WTC11 (cell line): ENCODE data around the gene P3H3. TPM values are rescaled to one million over a fixed set of nuclear protein-coding genes. Genes with fewer than 3 reads are reported as not detected.

Experiments used
- ATAC-seq: fragments of 200-7000 bp; cut with Tn5 transposase; 2 replicates; pipeline ENCODE4 v1.10.0; 2021; ENCODE audit warnings: mild to moderate bottlenecking, moderate library complexity
- CTCF ChIA-PET: fragments of 300-600 bp; sonication (Branson Sonifier 250); formaldehyde crosslinking; loops from one replicate; lab custom pipeline; 2021; ENCODE audit warnings: antibody characterized with exemption; lab: Charles Lee
- POLR2A ChIA-PET: fragments of 350-600 bp; sonication (Branson Sonifier 250); formaldehyde crosslinking; loops from one replicate; lab custom pipeline; 2021; ENCODE audit warnings: antibody characterized with exemption; lab: Charles Lee
- DNase-seq: peaks from one replicate; pipeline ENCODE4 v3.0.0; 2021; ENCODE audit warnings: low spot score
- H3K27ac Mint-ChIP-seq: 2 replicates; pipeline ENCODE4 v1.8.0; 2021; ENCODE audit warnings: mixed read lengths
- H3K27me3 Mint-ChIP-seq: 2 replicates; pipeline ENCODE4 v1.8.0; 2021; ENCODE audit warnings: low read depth, mild to moderate bottlenecking, moderate library complexity, mixed read lengths
- H3K36me3 Mint-ChIP-seq: 2 replicates; pipeline ENCODE4 v1.8.0; 2021; ENCODE audit warnings: mixed read lengths
- H3K4me1 Mint-ChIP-seq: 2 replicates; pipeline ENCODE4 v1.8.0; 2022; ENCODE audit warnings: mixed read lengths
- H3K4me3 Mint-ChIP-seq: 2 replicates; pipeline ENCODE4 v1.8.0; 2021; ENCODE audit warnings: mild to moderate bottlenecking, moderate library complexity, mixed read lengths
- H3K9me3 Mint-ChIP-seq: 2 replicates; pipeline ENCODE4 v1.8.0; 2021; ENCODE audit warnings: mixed read lengths
- CBFB ChIP-seq: sonication (generic); formaldehyde crosslinking; IDR thresholded peaks from 2 replicates; pipeline ENCODE4 v1.8.1; 2022; ENCODE audit warnings: mild to moderate bottlenecking, low read depth, missing genetic modification reagents
- CREB1 ChIP-seq: sonication (generic); formaldehyde crosslinking; IDR thresholded peaks from 2 replicates; pipeline ENCODE4 v1.8.0; 2023; ENCODE audit warnings: mild to moderate bottlenecking, missing genetic modification reagents
- CREM ChIP-seq: sonication (generic); formaldehyde crosslinking; IDR thresholded peaks from 2 replicates; pipeline ENCODE4 v1.8.1; 2022; ENCODE audit warnings: mild to moderate bottlenecking, missing genetic modification reagents, moderate library complexity
- ESRRA ChIP-seq: sonication (generic); formaldehyde crosslinking; IDR thresholded peaks from 2 replicates; pipeline ENCODE4 v1.8.1; 2022; ENCODE audit warnings: mild to moderate bottlenecking, missing genetic modification reagents, borderline replicate concordance
- ETV6 ChIP-seq: sonication (generic); formaldehyde crosslinking; IDR thresholded peaks from 2 replicates; pipeline ENCODE4 v1.8.1; 2022; ENCODE audit warnings: mild to moderate bottlenecking, missing genetic modification reagents
- FOXJ3 ChIP-seq: sonication (generic); formaldehyde crosslinking; IDR thresholded peaks from 2 replicates; pipeline ENCODE4 v1.9.0; 2021; ENCODE audit warnings: missing genetic modification reagents, mild to moderate bottlenecking, borderline replicate concordance
- GABPB1 ChIP-seq: sonication (generic); formaldehyde crosslinking; IDR thresholded peaks from 2 replicates; pipeline ENCODE4 v1.8.1; 2023; ENCODE audit warnings: mild to moderate bottlenecking, missing genetic modification reagents
- GTF2I ChIP-seq: fragments of 250-450 bp; sonication (Bioruptor Pico); conservative IDR thresholded peaks from 2 replicates; pipeline ENCODE4 v1.4.0; 2021; ENCODE audit warnings: mild to moderate bottlenecking
- HMGXB4 ChIP-seq: sonication (generic); formaldehyde crosslinking; IDR thresholded peaks from 2 replicates; pipeline ENCODE4 v1.8.1; 2023; ENCODE audit warnings: mild to moderate bottlenecking, moderate library complexity, missing genetic modification reagents
- IRF2 ChIP-seq: sonication (generic); formaldehyde crosslinking; IDR thresholded peaks from 2 replicates; pipeline ENCODE4 v1.8.0; 2022; ENCODE audit warnings: low read depth, missing genetic modification reagents, borderline replicate concordance
- PREB ChIP-seq: sonication (generic); formaldehyde crosslinking; IDR thresholded peaks from 2 replicates; pipeline ENCODE4 v1.8.1; 2022; ENCODE audit warnings: mild to moderate bottlenecking, missing genetic modification reagents, moderate library complexity, borderline replicate concordance
- SMAD4 ChIP-seq: sonication (generic); formaldehyde crosslinking; IDR thresholded peaks from 2 replicates; pipeline ENCODE4 v1.8.0; 2022; ENCODE audit warnings: mild to moderate bottlenecking, missing genetic modification reagents
- SOX15 ChIP-seq: fragments of 250-450 bp; sonication (Bioruptor Pico); IDR thresholded peaks from 2 replicates; pipeline ENCODE4 v1.9.0; 2021; ENCODE audit warnings: mild to moderate bottlenecking
- ZNF263 ChIP-seq: sonication (generic); formaldehyde crosslinking; IDR thresholded peaks from 2 replicates; pipeline ENCODE4 v1.8.1; 2022; ENCODE audit warnings: low read depth, mild to moderate bottlenecking, moderate library complexity, missing genetic modification reagents
- ZNF416 ChIP-seq: fragments of 250-450 bp; sonication (Bioruptor Pico); IDR thresholded peaks from 2 replicates; pipeline ENCODE4 v1.9.0; 2021; ENCODE audit warnings: mild to moderate bottlenecking, inconsistent platforms
- ZNF512 ChIP-seq: sonication (generic); formaldehyde crosslinking; IDR thresholded peaks from 2 replicates; pipeline ENCODE4 v1.8.1; 2022; ENCODE audit warnings: missing genetic modification reagents, borderline replicate concordance
- total RNA-seq: library from RNA; stranded (reverse); gene quantifications from 3 replicates; pipeline ENCODE4 v1.2.3, GENCODE V29; 2021
- TF ChIP-seq, protein P1 (sequence below): fragments of 250-450 bp; sonication (Bioruptor Pico); conservative IDR thresholded peaks from 2 replicates; pipeline ENCODE4 v1.9.0; 2021; ENCODE audit warnings: mild to moderate bottlenecking
- TF ChIP-seq, protein P2 (sequence below): sonication (generic); formaldehyde crosslinking; IDR thresholded peaks from 2 replicates; pipeline ENCODE4 v1.8.1; 2023; ENCODE audit warnings: mild to moderate bottlenecking, missing genetic modification reagents, moderate library complexity

P3H3 gene
- total RNA-seq, 1 experiment from 2014 or later = 50.7 TPM

GRCh38 chr12:6849427-6849826, 21.2 kb downstream of the P3H3 start:
- H3K9me3 Mint-ChIP-seq = no peaks in the 10 kb centered on the region
- TF ChIP-seq IRF2 (CRISPR knock-in tag) (no peak), SOX15 (CRISPR knock-in tag) (no peak), ESRRA (CRISPR knock-in tag) (no peak), ZNF416 (no peak), ZNF512 (CRISPR knock-in tag) (no peak), PREB (no peak), GABPB1 (no peak), CBFB (CRISPR knock-in tag) (no peak), SMAD4 (CRISPR knock-in tag) (no peak), HMGXB4 (no peak), FOXJ3 (CRISPR knock-in tag) (no peak)
- TF ChIP-seq, protein P1, sequence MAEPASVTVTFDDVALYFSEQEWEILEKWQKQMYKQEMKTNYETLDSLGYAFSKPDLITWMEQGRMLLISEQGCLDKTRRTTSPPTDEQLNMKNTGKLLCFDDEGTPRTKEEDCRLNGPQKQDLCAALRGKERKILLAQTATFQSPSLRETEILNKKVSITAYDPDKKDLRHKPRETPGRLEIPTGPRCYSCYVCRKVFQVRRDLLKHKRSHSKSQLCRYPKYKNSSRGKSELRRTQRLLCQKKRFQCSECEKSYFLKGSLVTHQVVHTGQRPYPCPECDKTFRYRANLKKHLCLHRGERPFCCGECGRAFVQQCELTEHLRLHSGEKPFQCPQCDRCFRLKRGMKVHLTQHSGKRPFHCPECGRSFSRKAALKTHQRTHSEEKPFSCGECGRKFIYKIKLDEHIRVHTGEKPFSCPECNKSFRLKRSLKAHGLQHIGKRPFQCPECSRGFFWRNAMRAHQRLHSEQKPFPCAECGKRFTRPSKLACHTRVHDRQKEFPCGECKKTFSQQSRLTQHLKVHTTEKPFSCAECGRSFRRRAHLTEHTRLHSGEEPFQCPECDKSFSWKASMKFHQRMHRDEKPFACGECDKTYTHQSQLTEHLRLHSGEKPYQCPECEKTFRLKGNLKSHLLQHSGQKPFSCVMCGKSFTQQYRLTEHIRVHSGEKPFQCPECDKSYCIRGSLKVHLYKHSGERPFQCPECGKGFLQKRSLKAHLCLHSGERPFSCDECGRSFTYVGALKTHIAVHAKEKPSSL (CRISPR knock-in tag) = no peak
- ATAC-seq (no peak), DNase-seq (no peak)
- H3K27me3 Mint-ChIP-seq = no peaks in the 10 kb centered on the region
- H3K4me3 Mint-ChIP-seq = peak overlapping the region; percentile 95
- ChIA-PET CTCF (interaction anchor here (0.6 kb wide), 1 partner anchor 93 kb away, joined by 5 read pairs; no protein-coding TSS in a partner anchor), POLR2A (interaction anchor here (1.4 kb wide), 1 partner anchor 16 kb away, joined by 6 read pairs; no protein-coding TSS in a partner anchor)
- H3K27ac Mint-ChIP-seq = no peak overlapping the region; the same call in 1 of the 2 replicates
- peaks cover 43% of the 10 kb centered on the region for H3K36me3 Mint-ChIP-seq
- H3K4me1 Mint-ChIP-seq = peaks cover 19% of the 10 kb centered on the region

- Mint-ChIP-seq H3K27ac (peak overlapping the region; percentile 20; the same call in 1 of the 2 replicates), H3K27me3 (no peaks in the 10 kb centered on the region), H3K9me3 (no peaks in the 10 kb centered on the region), H3K4me1 (peaks cover 19% of the 10 kb centered on the region), H3K36me3 (peaks cover 37% of the 10 kb centered on the region), H3K4me3 (peak overlapping the region; percentile 95)
- DNase-seq (no peak), ATAC-seq (no peak)
- CTCF ChIA-PET = interaction anchor here (3.8 to 6.0 kb wide), 2 partner anchors 15 to 20 kb away, joined by 54 to 181 read pairs; partner anchors contain the start of genes SPSB2 and TPI1
- TF ChIP-seq, protein P2, sequence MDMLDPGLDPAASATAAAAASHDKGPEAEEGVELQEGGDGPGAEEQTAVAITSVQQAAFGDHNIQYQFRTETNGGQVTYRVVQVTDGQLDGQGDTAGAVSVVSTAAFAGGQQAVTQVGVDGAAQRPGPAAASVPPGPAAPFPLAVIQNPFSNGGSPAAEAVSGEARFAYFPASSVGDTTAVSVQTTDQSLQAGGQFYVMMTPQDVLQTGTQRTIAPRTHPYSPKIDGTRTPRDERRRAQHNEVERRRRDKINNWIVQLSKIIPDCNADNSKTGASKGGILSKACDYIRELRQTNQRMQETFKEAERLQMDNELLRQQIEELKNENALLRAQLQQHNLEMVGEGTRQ (CRISPR knock-in tag) = no peak
- TF ChIP-seq CREM (CRISPR knock-in tag) (no peak), ZNF263 (CRISPR knock-in tag) (no peak), GTF2I (CRISPR knock-in tag) (no peak), ETV6 (no peak), CREB1 (CRISPR knock-in tag) (no peak)
- POLR2A ChIA-PET = interaction anchor here (1.4 to 2.5 kb wide), 2 partner anchors 17 to 97 kb away, joined by 6 to 15 read pairs; partner anchors contain the start of gene MLF2
Measured at GRCh38 chr12:6849976-6850560, 21.9 kb downstream of the P3H3 start.
